Body of pancreas (tissue), 4 donors: Measurements from ENCODE around the gene HORMAD2.

ENCODE experiments used
- CTCF ChIP-seq, 7 experiments: fragments of 450-650 bp in 4 of 7; fragments of 200-600 bp in 3 of 7; sonication (generic) in 3 of 7; IDR thresholded peaks; one replicate each; pipeline ENCODE4 v1.5.1; 2016 to 2019; ENCODE audit warnings: antibody characterized with exemption in 7 of 7
- POLR2A ChIP-seq, 3 donors: fragments of 450-650 bp; IDR thresholded peaks; one replicate each; pipeline ENCODE4 v1.6.1; 2016; ENCODE audit warnings: antibody characterized with exemption in 3 of 3, mild to moderate bottlenecking in 2 of 3

- TF ChIP-seq POLR2A (IDR thresholded peaks at IDR 0.05) (no peak), CTCF (IDR thresholded peaks at IDR 0.05) (no peak)
Observed at GRCh38 chr22:30078320-30079311, 1.6 kb upstream of the HORMAD2 start.
